Activated T-cell treated with anti-CD3 and anti-CD28 coated beads, Interleukin-2, amount 50 U/mL, for 4 hours (primary cell): ENCODE measurements around the gene CIDEA. TPM values are rescaled to one million over a fixed set of nuclear protein-coding genes. Genes with fewer than 3 reads are reported as not detected.
A peak's percentile ranks its signal among the peaks of the same experiment; 100 is the strongest.

Experiments used
- ATAC-seq, 2 donors: fragments of 200-7000 bp; cut with Tn5 transposase; one replicate each; pipeline ENCODE4 v1.10.0; 2021
- DNase-seq: peaks from one replicate; pipeline ENCODE4 v3.0.0-alpha.2; 2020
- H3K27me3 Mint-ChIP-seq: one replicate; pipeline ENCODE4 v1.8.0; 2021; ENCODE audit warnings: low read depth, mixed read lengths
- H3K36me3 Mint-ChIP-seq: one replicate; pipeline ENCODE4 v1.8.0; 2022; ENCODE audit warnings: mixed read lengths; ENCODE audit not compliant: insufficient read depth
- H3K4me1 Mint-ChIP-seq: one replicate; pipeline ENCODE4 v1.8.0; 2021; ENCODE audit warnings: low read depth, mixed read lengths
- H3K4me3 Mint-ChIP-seq: one replicate; pipeline ENCODE4 v1.8.0; 2021; ENCODE audit warnings: mild to moderate bottlenecking, moderate library complexity, mixed read lengths
- H3K9me3 Mint-ChIP-seq: one replicate; pipeline ENCODE4 v1.8.0; 2021; ENCODE audit warnings: mixed read lengths
- total RNA-seq, 3 donors: library from RNA; stranded (reverse); gene quantifications; one replicate each; pipeline ENCODE4 v1.2.1, GENCODE V29; 2021

The CIDEA gene
- total RNA-seq, 3 donors from 2014 or later: not detected

DNA sequence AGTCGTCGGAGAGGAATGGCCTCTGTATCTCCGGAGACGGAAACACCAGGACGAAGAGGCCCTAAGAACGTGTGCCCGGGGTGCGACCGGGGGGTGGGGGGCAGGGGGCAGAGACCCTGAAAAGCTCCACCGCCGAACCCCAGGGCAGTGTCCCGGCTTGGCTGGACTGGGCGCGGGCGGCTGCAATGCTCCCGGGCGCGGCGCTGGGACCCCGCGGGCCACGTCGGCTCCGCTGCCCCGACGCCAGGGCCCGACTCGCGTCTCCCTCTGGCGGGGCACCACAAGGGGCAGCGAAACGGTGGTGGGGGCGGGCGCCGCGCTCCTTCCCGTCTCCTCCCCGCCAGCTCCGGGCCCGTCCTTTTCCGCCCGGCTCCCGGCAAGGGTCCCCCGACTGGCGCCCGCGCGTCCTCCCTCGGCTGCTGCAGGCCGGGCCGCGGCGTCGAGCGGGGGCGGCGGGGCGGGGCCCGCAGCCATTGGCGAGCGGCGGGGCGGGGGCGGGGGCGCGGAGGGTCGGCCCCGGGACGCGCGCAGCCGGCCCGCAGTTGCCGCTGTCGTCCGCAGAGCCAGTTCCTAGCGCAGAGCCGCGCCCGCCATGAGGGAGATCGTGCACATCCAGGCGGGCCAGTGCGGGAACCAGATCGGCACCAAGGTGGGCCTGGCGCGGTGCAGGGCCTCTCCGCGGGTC lies 53.7 kb downstream of the CIDEA start, which contains the start of gene TUBB6:
Gene TUBB6 (plus strand): TSS at position 541 of the 685 bp plus-strand sequence. CDS start 52 bp downstream, at position 593.
- Mint-ChIP-seq H3K4me1 (peaks cover 12% of the 10 kb centered on the region), H3K4me3 (peak within 1 kb of the TSS; percentile 78), H3K9me3 (peaks cover 6% of the 10 kb centered on the region), H3K27me3 (peaks cover 56% of the 10 kb centered on the region), H3K36me3 (no peaks in the 10 kb centered on the region)
- DNase-seq: no peak
- peak; percentile 64 to 75 for ATAC-seq

DNA sequence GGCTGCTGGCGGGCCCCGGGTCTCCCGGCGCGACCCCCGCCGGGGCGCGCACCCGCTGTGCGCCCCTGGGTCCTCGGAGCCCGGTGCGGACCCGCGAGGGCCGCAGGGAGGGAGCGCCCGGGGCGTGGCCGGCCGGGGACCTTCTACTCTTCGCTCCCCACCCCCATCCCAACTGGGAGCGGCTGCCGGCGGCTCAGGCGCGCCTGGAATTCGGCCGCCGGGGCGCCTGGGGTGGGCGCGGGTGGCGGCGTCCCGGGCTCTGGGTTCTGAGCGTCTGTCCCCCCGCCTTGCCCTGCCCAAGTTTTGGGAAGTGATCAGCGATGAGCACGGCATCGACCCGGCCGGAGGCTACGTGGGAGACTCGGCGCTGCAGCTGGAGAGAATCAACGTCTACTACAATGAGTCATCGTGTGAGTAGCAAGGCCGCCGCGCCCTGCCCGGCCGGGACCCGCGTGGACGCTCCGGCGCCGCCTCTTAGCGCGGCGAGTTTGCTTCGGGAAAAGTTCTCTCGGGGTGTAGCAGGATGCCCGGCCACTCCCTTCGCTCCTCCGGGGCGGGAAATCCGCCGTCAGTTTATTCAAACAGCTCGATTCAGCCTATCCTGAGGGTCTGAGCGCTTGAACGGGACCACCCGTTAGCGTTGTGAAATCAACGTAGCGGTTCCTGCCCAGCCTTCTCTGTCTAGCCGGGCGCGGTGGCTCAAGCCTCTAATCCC lies 54.4 kb downstream of the CIDEA start:
- DNase-seq: no peak
- H3K9me3 Mint-ChIP-seq: peaks cover 6% of the 10 kb centered on the region
- peaks cover 12% of the 10 kb centered on the region for H3K4me1 Mint-ChIP-seq
- peak; percentile 46 to 51 for ATAC-seq
- no peaks in the 10 kb centered on the region for H3K36me3 Mint-ChIP-seq
- peaks cover 56% of the 10 kb centered on the region for H3K27me3 Mint-ChIP-seq
- H3K4me3 Mint-ChIP-seq: peak overlapping the region; percentile 65

DNA sequence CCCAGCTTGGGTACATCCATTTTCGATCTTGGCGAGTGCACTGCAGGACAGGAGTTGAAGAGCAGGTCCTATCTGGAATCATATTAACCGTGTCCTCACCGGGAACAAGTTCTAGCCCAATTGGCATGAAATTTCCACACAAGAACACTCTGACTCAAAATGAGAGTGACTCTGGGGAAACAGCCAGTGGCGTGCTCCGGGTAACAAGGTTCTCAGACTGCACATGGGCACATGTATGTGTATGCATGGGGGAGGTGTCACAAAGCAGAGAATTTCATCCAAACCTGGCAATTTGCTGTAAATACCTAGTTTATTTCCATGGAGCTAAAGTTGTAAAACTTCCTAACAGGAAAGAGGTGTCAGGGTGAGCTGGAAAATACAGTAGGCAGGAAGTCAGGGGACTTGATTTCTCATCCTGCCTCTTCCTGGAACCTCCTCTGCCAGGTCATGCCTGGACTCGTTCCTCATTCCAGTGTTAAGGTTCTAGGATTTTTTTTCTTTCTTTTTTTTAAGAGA lies 55.6 kb downstream of the CIDEA start:
- Mint-ChIP-seq H3K4me3 (peak overlapping the region; percentile 12), H3K9me3 (peaks cover 6% of the 10 kb centered on the region), H3K36me3 (no peaks in the 10 kb centered on the region), H3K27me3 (peaks cover 48% of the 10 kb centered on the region), H3K4me1 (peaks cover 12% of the 10 kb centered on the region)
- ATAC-seq: no peak
- no peak for DNase-seq

DNA sequence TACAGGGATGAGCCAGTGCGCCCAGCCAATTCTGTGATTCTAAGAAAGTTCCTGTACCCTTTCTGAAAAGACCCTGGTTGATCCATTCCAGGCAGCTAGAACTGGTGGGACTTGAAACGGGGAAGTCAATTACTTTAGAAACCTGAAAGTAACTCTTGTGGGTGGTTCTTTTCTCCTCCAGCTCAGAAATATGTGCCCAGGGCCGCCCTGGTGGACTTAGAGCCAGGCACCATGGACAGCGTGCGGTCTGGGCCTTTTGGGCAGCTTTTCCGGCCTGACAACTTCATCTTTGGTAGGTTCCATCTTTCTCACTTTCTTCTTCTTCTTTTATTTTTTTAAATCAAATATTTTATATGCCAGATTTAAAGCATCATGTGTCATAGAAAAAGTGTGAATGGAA lies 56.6 kb downstream of the CIDEA start:
- DNase-seq: no peak
- H3K36me3 Mint-ChIP-seq: no peaks in the 10 kb centered on the region
- peaks cover 6% of the 10 kb centered on the region for H3K9me3 Mint-ChIP-seq
- H3K27me3 Mint-ChIP-seq: peaks cover 40% of the 10 kb centered on the region
- H3K4me3 Mint-ChIP-seq: no peak overlapping the region
- no peak for ATAC-seq
- H3K4me1 Mint-ChIP-seq: peaks cover 12% of the 10 kb centered on the region

DNA sequence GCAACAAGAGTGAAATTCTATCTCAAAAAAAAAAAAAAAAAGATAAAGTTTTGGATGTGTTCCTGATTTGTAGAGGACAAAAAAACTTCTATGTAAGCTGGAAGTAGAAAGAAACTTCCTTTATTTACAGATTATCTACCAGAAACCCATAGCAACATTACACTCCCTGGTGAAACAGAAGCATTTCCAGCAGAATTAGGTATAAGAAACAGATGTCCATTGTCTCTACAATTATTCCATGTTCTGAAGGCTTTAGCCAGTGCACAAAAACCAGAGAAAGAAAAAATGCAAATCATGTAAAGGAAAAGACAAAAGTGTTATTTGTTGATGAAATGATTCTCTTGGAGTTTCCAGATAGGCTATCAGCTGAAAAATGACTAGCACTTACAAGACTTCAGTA lies 58.8 kb downstream of the CIDEA start:
- Mint-ChIP-seq H3K36me3 (no peaks in the 10 kb centered on the region), H3K4me1 (peaks cover 2% of the 10 kb centered on the region), H3K4me3 (no peak overlapping the region), H3K27me3 (peaks cover 23% of the 10 kb centered on the region), H3K9me3 (peaks cover 6% of the 10 kb centered on the region)
- DNase-seq (no peak), ATAC-seq (no peak)

DNA sequence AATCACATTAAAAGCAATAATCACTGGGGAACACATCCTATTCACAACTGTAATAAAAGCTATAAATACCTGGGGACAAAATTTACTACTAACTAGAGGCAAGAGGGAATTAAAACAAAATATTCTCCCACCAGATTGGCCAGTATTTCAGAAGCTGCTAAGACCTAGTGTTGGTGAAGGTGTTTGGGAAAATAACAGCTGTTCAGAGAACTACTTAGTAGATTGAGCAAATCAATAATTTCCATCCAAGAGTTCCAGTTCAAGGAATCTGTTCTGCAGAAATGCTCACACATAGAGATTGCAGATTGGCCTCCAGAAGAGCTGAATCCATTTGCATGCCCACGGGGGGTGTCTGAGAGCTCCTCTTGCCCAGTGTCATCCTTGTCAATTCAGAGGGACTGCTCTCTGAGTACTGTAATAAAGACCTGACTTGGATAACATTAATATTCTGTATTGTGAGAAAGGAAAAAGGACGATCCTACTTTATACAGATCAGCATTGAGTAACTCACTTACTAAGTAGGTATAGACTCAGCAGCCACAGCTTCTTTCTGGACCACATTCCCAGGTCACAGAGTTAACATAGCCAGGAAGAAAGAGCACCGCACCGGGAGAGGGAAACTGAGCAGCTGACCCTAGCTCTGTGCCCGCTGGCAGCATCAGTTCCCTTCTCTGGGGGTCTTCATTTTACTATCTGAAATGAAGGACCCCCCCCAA lies 59.5 kb downstream of the CIDEA start:
- peaks cover 2% of the 10 kb centered on the region for H3K4me1 Mint-ChIP-seq
- no peak for ATAC-seq

DNA sequence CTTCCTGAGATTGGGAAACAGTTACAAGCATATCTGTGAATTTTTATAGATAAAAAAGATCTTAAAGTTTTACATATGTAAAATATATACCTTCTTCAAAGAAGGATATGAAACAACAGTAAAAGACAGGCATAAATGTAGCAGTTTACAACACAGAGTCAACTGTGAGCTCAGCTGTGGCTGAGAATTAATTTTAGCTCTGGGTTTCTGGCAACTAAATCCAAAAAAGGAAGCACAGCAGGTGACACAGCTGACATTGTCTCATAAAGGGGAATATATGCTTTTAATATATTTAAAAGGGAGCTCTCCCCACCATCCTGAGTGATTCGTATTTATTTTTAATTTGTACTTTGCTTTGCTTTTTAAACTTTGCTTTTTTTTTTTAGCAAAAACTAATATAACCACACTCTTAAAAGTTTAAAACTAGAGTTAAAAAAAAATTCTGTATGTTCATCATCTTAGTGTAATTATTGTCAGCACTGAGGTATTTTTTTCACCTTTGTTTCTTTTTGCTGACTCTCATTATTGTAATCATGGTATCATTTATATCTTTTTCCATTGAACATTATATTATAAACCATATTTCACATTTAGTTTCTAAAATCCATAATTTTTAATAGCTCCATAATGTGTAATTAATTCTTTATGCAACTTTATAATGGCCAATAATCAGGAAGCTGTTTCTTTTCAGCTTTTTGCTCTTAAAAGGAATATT lies 60.6 kb downstream of the CIDEA start:
- no peak overlapping the region for H3K4me3 Mint-ChIP-seq
- DNase-seq (no peak), ATAC-seq (no peak)
- peaks cover 6% of the 10 kb centered on the region for H3K9me3 Mint-ChIP-seq
- H3K4me1 Mint-ChIP-seq: no peaks in the 10 kb centered on the region
- no peaks in the 10 kb centered on the region for H3K36me3 Mint-ChIP-seq
- peaks cover 13% of the 10 kb centered on the region for H3K27me3 Mint-ChIP-seq

More for the DNA sequence above, 59.5 kb downstream of the CIDEA start:
- H3K9me3 Mint-ChIP-seq: peaks cover 6% of the 10 kb centered on the region
- H3K36me3 Mint-ChIP-seq: no peaks in the 10 kb centered on the region
- no peak overlapping the region for H3K4me3 Mint-ChIP-seq
- H3K27me3 Mint-ChIP-seq: peaks cover 21% of the 10 kb centered on the region
- DNase-seq: no peak

DNA sequence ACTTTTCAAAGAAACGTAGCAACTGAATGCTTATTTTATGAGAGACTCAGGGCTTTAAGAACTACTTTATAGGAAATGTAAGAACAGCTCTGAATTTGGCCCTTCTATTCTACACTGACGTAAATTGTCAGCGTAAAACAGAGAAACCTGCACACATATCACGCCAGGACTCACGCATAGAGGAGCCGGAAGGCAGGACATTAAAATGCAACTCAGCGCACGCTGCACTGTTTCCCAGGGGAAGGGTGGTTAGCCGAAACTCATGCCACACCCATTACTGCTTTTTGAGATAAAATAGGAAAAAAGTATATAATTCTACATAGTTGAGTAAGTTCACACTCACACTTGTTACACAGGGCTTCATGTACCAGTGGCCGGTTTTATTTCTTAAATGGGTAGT lies 61.3 kb downstream of the CIDEA start:
- Mint-ChIP-seq H3K9me3 (peaks cover 6% of the 10 kb centered on the region), H3K36me3 (no peaks in the 10 kb centered on the region), H3K27me3 (peaks cover 9% of the 10 kb centered on the region), H3K4me3 (no peak overlapping the region), H3K4me1 (no peaks in the 10 kb centered on the region)
- no peak for ATAC-seq
- DNase-seq: no peak

DNA sequence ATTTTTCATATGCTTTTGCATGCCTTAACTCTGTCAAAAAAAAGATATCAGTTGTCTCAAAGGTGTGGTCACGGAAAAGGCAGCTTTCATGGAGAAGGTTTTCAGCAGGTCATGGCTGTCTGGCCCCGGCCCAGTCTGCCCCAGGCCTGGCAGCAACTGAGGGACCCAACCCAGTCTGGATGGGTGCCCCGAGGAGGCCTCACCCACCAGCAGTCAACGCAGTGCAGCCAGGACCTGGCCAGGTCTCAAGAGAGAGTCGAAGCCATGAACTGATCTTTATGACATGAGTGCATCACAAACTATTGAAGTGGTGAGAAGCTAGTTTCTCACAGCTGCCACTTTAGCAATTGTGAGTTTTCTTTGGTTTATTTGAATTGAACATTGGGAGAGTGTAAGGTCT lies 61.8 kb downstream of the CIDEA start:
- ATAC-seq (no peak), DNase-seq (no peak)
- Mint-ChIP-seq H3K36me3 (peaks cover under 1% of the 10 kb centered on the region), H3K4me3 (no peak overlapping the region), H3K9me3 (peaks cover 6% of the 10 kb centered on the region), H3K4me1 (no peaks in the 10 kb centered on the region), H3K27me3 (peaks cover 5% of the 10 kb centered on the region)

DNA sequence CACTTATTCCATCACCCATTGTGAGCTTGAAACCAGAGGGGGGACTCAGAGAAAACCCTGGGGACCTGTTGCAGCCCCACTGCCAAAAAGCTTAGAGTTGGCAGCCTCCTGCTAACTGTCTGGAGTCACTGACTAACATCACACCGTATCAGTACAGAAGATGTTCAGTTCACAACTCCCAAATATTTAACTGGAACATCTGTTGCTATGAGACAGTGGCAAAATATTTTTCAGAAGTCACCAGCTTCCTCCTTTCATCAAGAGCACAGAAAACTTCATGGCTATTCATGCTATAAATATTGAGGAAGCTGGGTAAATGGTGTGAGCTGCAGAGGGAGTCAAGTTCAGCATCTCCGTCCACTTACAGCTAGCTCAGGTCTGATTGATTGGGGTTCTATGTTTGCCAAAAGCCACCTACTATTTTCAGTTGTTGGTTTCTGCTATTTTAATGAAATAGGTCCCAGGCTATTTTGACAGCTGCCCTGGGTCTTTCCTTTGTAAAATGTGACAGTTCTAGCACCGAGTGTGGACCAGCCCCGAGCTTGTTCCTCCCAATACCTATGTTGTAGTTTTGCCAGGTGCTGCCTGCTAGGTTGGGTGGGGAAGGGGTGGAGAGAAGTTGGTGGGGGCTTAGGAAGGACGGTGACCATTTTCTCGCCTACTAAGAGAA lies 63.6 kb downstream of the CIDEA start:
- peaks cover 6% of the 10 kb centered on the region for H3K36me3 Mint-ChIP-seq
- ATAC-seq: no peak
- H3K9me3 Mint-ChIP-seq: no peaks in the 10 kb centered on the region
- H3K4me3 Mint-ChIP-seq: no peak overlapping the region
- DNase-seq: no peak
- H3K27me3 Mint-ChIP-seq: no peaks in the 10 kb centered on the region
- H3K4me1 Mint-ChIP-seq: no peaks in the 10 kb centered on the region

DNA sequence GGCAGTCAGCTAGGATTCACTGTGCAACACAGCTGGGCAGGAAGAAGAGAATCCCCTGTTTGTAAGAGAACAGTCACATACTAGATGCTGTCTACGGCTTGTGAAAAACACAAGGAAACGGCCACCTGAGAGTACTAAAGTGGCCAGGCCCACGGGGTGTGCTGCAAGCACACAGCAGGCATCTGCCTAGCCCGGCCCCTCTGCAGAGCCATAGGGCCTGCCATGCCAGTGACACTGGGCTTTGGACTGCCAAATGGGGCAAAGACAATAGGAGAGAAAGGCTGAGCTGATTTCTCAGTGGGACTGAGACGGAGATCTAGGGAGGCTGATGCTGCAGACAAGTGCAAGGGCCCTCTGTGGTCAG lies 64.2 kb downstream of the CIDEA start:
- ATAC-seq: no peak
- Mint-ChIP-seq H3K4me3 (no peak overlapping the region), H3K36me3 (peaks cover 6% of the 10 kb centered on the region), H3K9me3 (no peaks in the 10 kb centered on the region), H3K27me3 (no peaks in the 10 kb centered on the region), H3K4me1 (no peaks in the 10 kb centered on the region)
- DNase-seq: no peak

DNA sequence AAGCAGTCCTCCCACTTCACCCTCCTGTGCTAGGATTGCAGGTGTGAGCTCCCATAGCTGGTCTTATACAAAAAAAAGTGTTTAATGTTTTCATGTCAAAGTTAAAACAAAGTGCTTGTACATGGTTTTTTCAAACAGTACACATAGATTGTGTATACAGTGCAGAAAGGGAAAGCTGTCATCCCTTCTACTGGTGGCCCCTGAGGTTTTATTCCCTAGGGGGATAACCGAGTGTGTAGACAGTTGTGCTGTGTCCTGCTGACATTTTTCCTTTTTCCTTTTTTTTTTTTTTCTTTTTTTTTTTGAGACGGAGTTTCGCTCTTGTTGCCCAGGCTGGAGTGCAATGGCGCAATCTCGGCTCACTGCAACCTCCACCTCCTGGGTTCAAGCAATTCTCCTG lies 64.7 kb downstream of the CIDEA start:
- no peak for DNase-seq
- Mint-ChIP-seq H3K4me3 (no peak overlapping the region), H3K27me3 (no peaks in the 10 kb centered on the region), H3K4me1 (no peaks in the 10 kb centered on the region), H3K36me3 (peaks cover 6% of the 10 kb centered on the region), H3K9me3 (no peaks in the 10 kb centered on the region)
- ATAC-seq: no peak

DNA sequence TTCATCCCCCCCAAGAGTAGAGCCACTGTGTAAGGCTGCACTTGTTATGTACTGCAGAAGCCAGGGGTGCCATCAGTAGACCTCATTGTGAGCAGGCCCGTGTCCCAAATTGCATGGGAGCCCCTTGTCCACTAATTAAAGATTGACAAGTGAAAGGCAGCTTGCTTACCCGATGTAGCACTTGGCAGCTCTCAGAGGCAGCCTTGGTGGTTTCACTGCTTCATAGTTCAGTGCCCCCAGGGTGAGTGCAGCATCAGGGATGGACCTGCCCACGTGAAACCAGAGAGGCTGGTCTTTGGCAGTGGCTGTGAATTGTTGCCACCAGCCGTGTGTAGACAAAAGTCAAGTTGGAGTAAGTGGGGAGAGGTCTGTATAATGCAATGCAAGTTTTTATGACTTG lies 67.2 kb downstream of the CIDEA start:
- peaks cover 20% of the 10 kb centered on the region for H3K36me3 Mint-ChIP-seq
- no peaks in the 10 kb centered on the region for H3K27me3 Mint-ChIP-seq
- no peak for DNase-seq
- H3K4me3 Mint-ChIP-seq: no peak overlapping the region
- ATAC-seq: no peak
- no peaks in the 10 kb centered on the region for H3K4me1 Mint-ChIP-seq
- H3K9me3 Mint-ChIP-seq: no peaks in the 10 kb centered on the region
